ENCODE data around the gene PPP6R2. TPM values are rescaled to one million over a fixed set of nuclear protein-coding genes. Genes with fewer than 3 reads are reported as not detected.

Gene PPP6R2
- total RNA-seq, 1 experiment from 2014 or later: 47.8 TPM

DNA sequence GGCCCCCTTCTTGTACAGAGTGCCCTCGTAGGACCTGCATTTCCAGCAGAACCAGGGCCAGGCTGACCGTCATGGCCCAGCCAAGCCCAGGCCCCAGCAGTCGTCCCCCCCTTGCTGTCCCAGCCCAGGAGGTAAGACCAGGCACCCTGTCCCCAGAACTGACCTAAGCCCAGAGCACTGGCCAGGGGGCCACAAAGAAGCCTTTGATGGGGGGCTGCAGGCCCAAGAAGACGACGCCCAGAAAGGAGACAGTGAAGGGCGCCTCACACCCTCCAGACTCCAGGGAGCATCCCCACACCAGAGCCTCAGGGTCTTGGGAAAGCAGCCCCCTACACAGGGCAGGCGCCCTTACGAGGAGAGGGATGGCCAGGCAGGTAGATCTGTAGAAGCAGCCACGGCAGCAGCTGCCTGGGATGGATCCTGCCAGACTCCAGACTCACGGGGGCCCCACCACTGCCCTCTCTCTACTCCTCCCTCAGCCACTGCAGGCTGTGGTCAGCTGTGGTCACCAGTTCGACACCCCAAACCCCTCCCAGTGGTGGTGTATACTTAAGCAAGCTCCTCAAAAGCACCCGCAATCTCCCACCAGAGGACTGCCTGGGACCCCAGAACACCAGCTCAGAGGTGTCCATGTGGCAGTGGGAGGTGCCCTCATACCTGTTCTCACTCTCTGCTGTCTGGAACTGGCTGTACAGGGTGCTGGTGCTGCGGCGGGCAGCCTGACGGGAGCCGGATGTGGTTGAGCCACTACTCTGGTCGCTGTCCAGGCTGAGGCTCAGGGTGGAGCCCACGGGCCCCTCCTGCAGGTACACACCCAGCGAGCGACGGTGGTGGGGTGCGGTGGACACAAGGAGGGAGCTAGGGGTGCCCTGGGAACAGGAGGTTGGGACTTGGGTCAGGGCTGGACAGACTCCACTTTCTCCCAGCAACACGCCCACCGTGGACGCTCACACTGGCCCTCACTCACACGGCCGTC, 104.7 kb downstream of the PPP6R2 start:
- CTCF ChIA-PET: no interaction called here
- no peak overlapping the region for H3K27ac Mint-ChIP-seq

DNA sequence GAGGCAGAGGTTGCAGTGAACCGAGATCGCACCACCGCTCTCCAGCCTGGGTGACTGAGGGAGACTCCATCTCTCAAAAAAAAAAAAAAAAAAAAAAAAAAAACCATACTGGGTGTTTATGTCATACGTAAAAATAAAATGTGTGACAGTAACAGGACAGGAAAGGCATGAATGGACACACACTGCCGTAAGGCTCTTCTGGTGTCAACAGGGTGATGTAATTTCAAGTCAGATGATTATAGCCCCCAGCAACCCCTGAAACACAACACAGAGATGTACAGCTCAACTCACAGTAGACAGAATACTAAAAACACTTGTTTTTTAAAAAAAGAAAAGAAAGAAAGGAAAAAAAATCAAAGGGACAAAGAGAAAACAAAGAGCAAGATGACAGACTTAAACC, 109.5 kb downstream of the PPP6R2 start:
- ChIA-PET POLR2A (interaction anchor here (0.7 kb wide), 1 partner anchor 1434 kb away, joined by 8 read pairs; no protein-coding TSS in a partner anchor), CTCF (interaction anchor here (1.7 to 2.3 kb wide), 2 partner anchors 8 to 21 kb away, joined by 4 to 7 read pairs; no protein-coding TSS in a partner anchor)
- Mint-ChIP-seq H3K36me3 (peaks cover 43% of the 10 kb centered on the region), H3K4me1 (no peaks in the 10 kb centered on the region), H3K9me3 (no peaks in the 10 kb centered on the region), H3K4me3 (no peak overlapping the region), H3K27me3 (ENCODE audit: low read depth) (no peaks in the 10 kb centered on the region), H3K27ac (no peak overlapping the region)
- ATAC-seq (no peak), DNase-seq (ENCODE audit: low spot score) (no peak)
- TF ChIP-seq, protein P1, sequence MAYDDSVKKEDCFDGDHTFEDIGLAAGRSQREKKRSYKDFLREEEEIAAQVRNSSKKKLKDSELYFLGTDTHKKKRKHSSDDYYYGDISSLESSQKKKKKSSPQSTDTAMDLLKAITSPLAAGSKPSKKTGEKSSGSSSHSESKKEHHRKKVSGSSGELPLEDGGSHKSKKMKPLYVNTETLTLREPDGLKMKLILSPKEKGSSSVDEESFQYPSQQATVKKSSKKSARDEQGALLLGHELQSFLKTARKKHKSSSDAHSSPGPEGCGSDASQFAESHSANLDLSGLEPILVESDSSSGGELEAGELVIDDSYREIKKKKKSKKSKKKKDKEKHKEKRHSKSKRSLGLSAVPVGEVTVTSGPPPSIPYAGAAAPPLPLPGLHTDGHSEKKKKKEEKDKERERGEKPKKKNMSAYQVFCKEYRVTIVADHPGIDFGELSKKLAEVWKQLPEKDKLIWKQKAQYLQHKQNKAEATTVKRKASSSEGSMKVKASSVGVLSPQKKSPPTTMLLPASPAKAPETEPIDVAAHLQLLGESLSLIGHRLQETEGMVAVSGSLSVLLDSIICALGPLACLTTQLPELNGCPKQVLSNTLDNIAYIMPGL (CRISPR knock-in tag; IDR thresholded peaks at IDR 0.05): no peak
- TF ChIP-seq IRF2 (CRISPR knock-in tag; IDR thresholded peaks at IDR 0.05; ENCODE audit: borderline replicate concordance, low read depth) (no peak), ZNF423 (CRISPR knock-in tag; IDR thresholded peaks at IDR 0.05) (no peak), ZNF219 (CRISPR knock-in tag; IDR thresholded peaks at IDR 0.05; ENCODE audit: borderline replicate concordance) (no peak), FOXP1 (CRISPR knock-in tag; IDR thresholded peaks at IDR 0.05; ENCODE audit: borderline replicate concordance) (no peak), MXD4 (CRISPR knock-in tag; IDR thresholded peaks at IDR 0.05; ENCODE audit: borderline replicate concordance) (no peak), NFATC4 (CRISPR knock-in tag; IDR thresholded peaks at IDR 0.05) (no peak)
- TF ChIP-seq, protein P2, sequence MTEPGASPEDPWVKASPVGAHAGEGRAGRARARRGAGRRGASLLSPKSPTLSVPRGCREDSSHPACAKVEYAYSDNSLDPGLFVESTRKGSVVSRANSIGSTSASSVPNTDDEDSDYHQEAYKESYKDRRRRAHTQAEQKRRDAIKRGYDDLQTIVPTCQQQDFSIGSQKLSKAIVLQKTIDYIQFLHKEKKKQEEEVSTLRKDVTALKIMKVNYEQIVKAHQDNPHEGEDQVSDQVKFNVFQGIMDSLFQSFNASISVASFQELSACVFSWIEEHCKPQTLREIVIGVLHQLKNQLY (CRISPR knock-in tag; IDR thresholded peaks at IDR 0.05): no peak
- TF ChIP-seq, protein P3, sequence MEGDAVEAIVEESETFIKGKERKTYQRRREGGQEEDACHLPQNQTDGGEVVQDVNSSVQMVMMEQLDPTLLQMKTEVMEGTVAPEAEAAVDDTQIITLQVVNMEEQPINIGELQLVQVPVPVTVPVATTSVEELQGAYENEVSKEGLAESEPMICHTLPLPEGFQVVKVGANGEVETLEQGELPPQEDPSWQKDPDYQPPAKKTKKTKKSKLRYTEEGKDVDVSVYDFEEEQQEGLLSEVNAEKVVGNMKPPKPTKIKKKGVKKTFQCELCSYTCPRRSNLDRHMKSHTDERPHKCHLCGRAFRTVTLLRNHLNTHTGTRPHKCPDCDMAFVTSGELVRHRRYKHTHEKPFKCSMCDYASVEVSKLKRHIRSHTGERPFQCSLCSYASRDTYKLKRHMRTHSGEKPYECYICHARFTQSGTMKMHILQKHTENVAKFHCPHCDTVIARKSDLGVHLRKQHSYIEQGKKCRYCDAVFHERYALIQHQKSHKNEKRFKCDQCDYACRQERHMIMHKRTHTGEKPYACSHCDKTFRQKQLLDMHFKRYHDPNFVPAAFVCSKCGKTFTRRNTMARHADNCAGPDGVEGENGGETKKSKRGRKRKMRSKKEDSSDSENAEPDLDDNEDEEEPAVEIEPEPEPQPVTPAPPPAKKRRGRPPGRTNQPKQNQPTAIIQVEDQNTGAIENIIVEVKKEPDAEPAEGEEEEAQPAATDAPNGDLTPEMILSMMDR (IDR thresholded peaks at IDR 0.05): no peak
- TF ChIP-seq, protein P4, sequence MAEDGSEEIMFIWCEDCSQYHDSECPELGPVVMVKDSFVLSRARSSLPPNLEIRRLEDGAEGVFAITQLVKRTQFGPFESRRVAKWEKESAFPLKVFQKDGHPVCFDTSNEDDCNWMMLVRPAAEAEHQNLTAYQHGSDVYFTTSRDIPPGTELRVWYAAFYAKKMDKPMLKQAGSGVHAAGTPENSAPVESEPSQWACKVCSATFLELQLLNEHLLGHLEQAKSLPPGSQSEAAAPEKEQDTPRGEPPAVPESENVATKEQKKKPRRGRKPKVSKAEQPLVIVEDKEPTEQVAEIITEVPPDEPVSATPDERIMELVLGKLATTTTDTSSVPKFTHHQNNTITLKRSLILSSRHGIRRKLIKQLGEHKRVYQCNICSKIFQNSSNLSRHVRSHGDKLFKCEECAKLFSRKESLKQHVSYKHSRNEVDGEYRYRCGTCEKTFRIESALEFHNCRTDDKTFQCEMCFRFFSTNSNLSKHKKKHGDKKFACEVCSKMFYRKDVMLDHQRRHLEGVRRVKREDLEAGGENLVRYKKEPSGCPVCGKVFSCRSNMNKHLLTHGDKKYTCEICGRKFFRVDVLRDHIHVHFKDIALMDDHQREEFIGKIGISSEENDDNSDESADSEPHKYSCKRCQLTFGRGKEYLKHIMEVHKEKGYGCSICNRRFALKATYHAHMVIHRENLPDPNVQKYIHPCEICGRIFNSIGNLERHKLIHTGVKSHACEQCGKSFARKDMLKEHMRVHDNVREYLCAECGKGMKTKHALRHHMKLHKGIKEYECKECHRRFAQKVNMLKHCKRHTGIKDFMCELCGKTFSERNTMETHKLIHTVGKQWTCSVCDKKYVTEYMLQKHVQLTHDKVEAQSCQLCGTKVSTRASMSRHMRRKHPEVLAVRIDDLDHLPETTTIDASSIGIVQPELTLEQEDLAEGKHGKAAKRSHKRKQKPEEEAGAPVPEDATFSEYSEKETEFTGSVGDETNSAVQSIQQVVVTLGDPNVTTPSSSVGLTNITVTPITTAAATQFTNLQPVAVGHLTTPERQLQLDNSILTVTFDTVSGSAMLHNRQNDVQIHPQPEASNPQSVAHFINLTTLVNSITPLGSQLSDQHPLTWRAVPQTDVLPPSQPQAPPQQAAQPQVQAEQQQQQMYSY (CRISPR knock-in tag; IDR thresholded peaks at IDR 0.05): no peak

More for the DNA sequence above, 104.7 kb downstream of the PPP6R2 start:
- Mint-ChIP-seq H3K36me3 (peaks cover 26% of the 10 kb centered on the region), H3K9me3 (no peaks in the 10 kb centered on the region), H3K4me1 (no peaks in the 10 kb centered on the region), H3K4me3 (no peak overlapping the region), H3K27me3 (ENCODE audit: low read depth) (no peaks in the 10 kb centered on the region)
- POLR2A ChIA-PET: interaction anchor here (0.6 kb wide), 1 partner anchor 62 kb away, joined by 4 read pairs; no protein-coding TSS in a partner anchor
- DNase-seq (ENCODE audit: low spot score): no peak
- TF ChIP-seq, protein P5, sequence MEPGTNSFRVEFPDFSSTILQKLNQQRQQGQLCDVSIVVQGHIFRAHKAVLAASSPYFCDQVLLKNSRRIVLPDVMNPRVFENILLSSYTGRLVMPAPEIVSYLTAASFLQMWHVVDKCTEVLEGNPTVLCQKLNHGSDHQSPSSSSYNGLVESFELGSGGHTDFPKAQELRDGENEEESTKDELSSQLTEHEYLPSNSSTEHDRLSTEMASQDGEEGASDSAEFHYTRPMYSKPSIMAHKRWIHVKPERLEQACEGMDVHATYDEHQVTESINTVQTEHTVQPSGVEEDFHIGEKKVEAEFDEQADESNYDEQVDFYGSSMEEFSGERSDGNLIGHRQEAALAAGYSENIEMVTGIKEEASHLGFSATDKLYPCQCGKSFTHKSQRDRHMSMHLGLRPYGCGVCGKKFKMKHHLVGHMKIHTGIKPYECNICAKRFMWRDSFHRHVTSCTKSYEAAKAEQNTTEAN (CRISPR knock-in tag; IDR thresholded peaks at IDR 0.05): no peak
- TF ChIP-seq, protein P1 (CRISPR knock-in tag; IDR thresholded peaks at IDR 0.05): no peak
- TF ChIP-seq ZNF396 (CRISPR knock-in tag; IDR thresholded peaks at IDR 0.05; ENCODE audit: borderline replicate concordance) (no peak), ETV6 (CRISPR knock-in tag; IDR thresholded peaks at IDR 0.05) (no peak), IRF2 (CRISPR knock-in tag; IDR thresholded peaks at IDR 0.05; ENCODE audit: borderline replicate concordance, low read depth) (no peak), NFATC4 (CRISPR knock-in tag; IDR thresholded peaks at IDR 0.05) (no peak)
- TF ChIP-seq, protein P6, sequence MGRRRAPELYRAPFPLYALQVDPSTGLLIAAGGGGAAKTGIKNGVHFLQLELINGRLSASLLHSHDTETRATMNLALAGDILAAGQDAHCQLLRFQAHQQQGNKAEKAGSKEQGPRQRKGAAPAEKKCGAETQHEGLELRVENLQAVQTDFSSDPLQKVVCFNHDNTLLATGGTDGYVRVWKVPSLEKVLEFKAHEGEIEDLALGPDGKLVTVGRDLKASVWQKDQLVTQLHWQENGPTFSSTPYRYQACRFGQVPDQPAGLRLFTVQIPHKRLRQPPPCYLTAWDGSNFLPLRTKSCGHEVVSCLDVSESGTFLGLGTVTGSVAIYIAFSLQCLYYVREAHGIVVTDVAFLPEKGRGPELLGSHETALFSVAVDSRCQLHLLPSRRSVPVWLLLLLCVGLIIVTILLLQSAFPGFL (CRISPR knock-in tag; IDR thresholded peaks at IDR 0.05; ENCODE audit: borderline replicate concordance): no peak
- ATAC-seq: no peak
